Ascending aorta (tissue), 2 donors: ENCODE measurements around the gene KATNB1. TPM values are rescaled to one million over a fixed set of nuclear protein-coding genes. Genes with fewer than 3 reads are reported as not detected.

Experiments
- DNase-seq, 2 donors: peaks; one replicate each; pipeline ENCODE4 v3.0.0-alpha.2; 2019; ENCODE audit warnings: low spot score in 2 of 2
- H3K27ac ChIP-seq, 2 donors: fragments of 200-600 bp; sonication (generic); one replicate each; pipeline ENCODE4 v1.5.1; 2016 to 2017; ENCODE audit warnings: mild to moderate bottlenecking in 1 of 2
- H3K27me3 ChIP-seq: fragments of 200-600 bp; sonication (generic); one replicate; pipeline ENCODE4 v1.5.1; 2017
- H3K36me3 ChIP-seq, 2 donors: fragments of 200-600 bp; sonication (generic); one replicate each; pipeline ENCODE4 v1.5.1; 2016
- H3K4me1 ChIP-seq, 2 donors: fragments of 200-600 bp; sonication (generic); one replicate each; pipeline ENCODE4 v1.5.1; 2016 to 2017; ENCODE audit warnings: mild to moderate bottlenecking in 1 of 2
- H3K4me3 ChIP-seq, 2 donors: fragments of 200-600 bp; sonication (generic); one replicate each; pipeline ENCODE4 v1.5.1; 2016 to 2017; ENCODE audit warnings: mild to moderate bottlenecking in 1 of 2
- H3K9me3 ChIP-seq, 2 donors: fragments of 200-600 bp; sonication (generic); one replicate each; pipeline ENCODE4 v1.5.1; 2016
- CTCF ChIP-seq, 3 experiments: fragments of 200-600 bp in 2 of 3; fragments of 450-650 bp in 1 of 3; sonication (generic) in 2 of 3; IDR thresholded peaks; one replicate each; pipeline ENCODE4 v1.5.1; 2016 to 2019; ENCODE audit warnings: antibody characterized with exemption in 3 of 3, mild to moderate bottlenecking in 1 of 3, moderate library complexity in 1 of 3
- intact Hi-C: fragments of 100-400 bp; cut with DNase I; formaldehyde crosslinking; loops from one replicate; pipeline ENCODE4 v1.15.1; 2023
- total RNA-seq: library from RNA; depleted of rRNA; stranded (reverse); fragments of >200 nt; gene quantifications from one replicate; pipeline ENCODE4 v1.1.0, GENCODE V29; 2016

Gene KATNB1
- total RNA-seq, 1 donor from 2014 or later: 35.3 TPM

GRCh38 chr16:57701759-57702371 lies 33.7 kb upstream of the KATNB1 start:
- no peaks in the 10 kb centered on the region for H3K4me1 ChIP-seq
- no peak overlapping the region for H3K4me3 ChIP-seq
- H3K27me3 ChIP-seq: no peaks in the 10 kb centered on the region
- no peak overlapping the region for H3K27ac ChIP-seq
- no peak for TF ChIP-seq CTCF (IDR thresholded peaks at IDR 0.05)
- H3K9me3 ChIP-seq: no peaks in the 10 kb centered on the region
- H3K36me3 ChIP-seq: no peaks in the 10 kb centered on the region
- peak in 1 of 2 donors; percentile 38 for DNase-seq
- intact Hi-C loops: no loop called here

GRCh38 chr16:57703416-57704010 lies 32.1 kb upstream of the KATNB1 start:
- intact Hi-C loops: no loop called here
- Histone ChIP-seq H3K27ac (no peak overlapping the region), H3K4me3 (no peak overlapping the region), H3K36me3 (no peaks in the 10 kb centered on the region), H3K27me3 (no peaks in the 10 kb centered on the region), H3K9me3 (no peaks in the 10 kb centered on the region), H3K4me1 (no peaks in the 10 kb centered on the region)
- no peak for TF ChIP-seq CTCF (IDR thresholded peaks at IDR 0.05)
- DNase-seq: peak in 1 of 2 donors; percentile 25

- Histone ChIP-seq H3K4me1 (no peaks in the 10 kb centered on the region), H3K27ac (no peak overlapping the region), H3K36me3 (no peaks in the 10 kb centered on the region), H3K27me3 (no peaks in the 10 kb centered on the region), H3K9me3 (no peaks in the 10 kb centered on the region), H3K4me3 (no peak overlapping the region)
- DNase-seq: peak in 1 of 2 donors; percentile 52
- intact Hi-C loops: no loop called here
- no peak for TF ChIP-seq CTCF (IDR thresholded peaks at IDR 0.05)
Measured at GRCh38 chr16:57704011-57704904, 31.3 kb upstream of the KATNB1 start.

- no peak overlapping the region for H3K4me3 ChIP-seq
- intact Hi-C loops: no loop called here
- no peaks in the 10 kb centered on the region for H3K4me1 ChIP-seq
- DNase-seq: peak in 1 of 2 donors; percentile 2
- H3K36me3 ChIP-seq: no peaks in the 10 kb centered on the region
- no peaks in the 10 kb centered on the region for H3K27me3 ChIP-seq
- H3K9me3 ChIP-seq: no peaks in the 10 kb centered on the region
- TF ChIP-seq CTCF (IDR thresholded peaks at IDR 0.05): no peak
- no peak overlapping the region for H3K27ac ChIP-seq
Measured at GRCh38 chr16:57704905-57705852, 30.4 kb upstream of the KATNB1 start.

- no peak for TF ChIP-seq CTCF (IDR thresholded peaks at IDR 0.05)
- Histone ChIP-seq H3K36me3 (no peaks in the 10 kb centered on the region), H3K4me1 (no peaks in the 10 kb centered on the region), H3K4me3 (no peak overlapping the region), H3K9me3 (no peaks in the 10 kb centered on the region), H3K27me3 (no peaks in the 10 kb centered on the region), H3K27ac (no peak overlapping the region)
- DNase-seq: no peak
- intact Hi-C loops: no loop called here
Measured at GRCh38 chr16:57706717-57707116, 28.9 kb upstream of the KATNB1 start.
